B cell (primary cell): Measurements from ENCODE around the gene USP37.

Source experiments
- CTCF ChIP-seq: fragments of 200-600 bp; IDR thresholded peaks from one replicate; pipeline ENCODE4 v1.8.0; 2022; ENCODE audit warnings: antibody characterized with exemption, mild to moderate bottlenecking
- EZH2 ChIP-seq: IDR thresholded peaks from 2 replicates; pipeline ENCODE4 v1.6.1; 2012; ENCODE audit warnings: borderline replicate concordance, low read depth, mild to moderate bottlenecking, moderate library complexity, low read length; ENCODE audit not compliant: insufficient read depth, poor library complexity, severe bottlenecking

- no peak for TF ChIP-seq CTCF
- no peak for TF ChIP-seq EZH2
Observed at GRCh38 chr2:218436992-218437391, 131.2 kb downstream of the USP37 start.
